Measurements from ENCODE around the gene DROSHA. TPM values are rescaled to one million over a fixed set of nuclear protein-coding genes. Genes with fewer than 3 reads are reported as not detected.

DROSHA gene
- polyA plus RNA-seq, 4 donors = 24.0 to 51.6 (median 31.3) TPM

GRCh38 chr5:31390256-31390655 lies 141.6 kb downstream of the DROSHA start:
- H3K27me3 ChIP-seq (ENCODE audit: control insufficient read depth in 3 of 3, insufficient read depth in 3 of 3, low read length in 3 of 3) = no peaks in the 10 kb centered on the region
- no peak overlapping the region for H3K4me3 ChIP-seq (ENCODE audit: low read depth in 1 of 3, low read length in 3 of 3)
- no peaks in the 10 kb centered on the region for H3K36me3 ChIP-seq (ENCODE audit: control insufficient read depth in 3 of 3, insufficient read depth in 2 of 3, low read depth in 1 of 3, low read length in 3 of 3)
- H3K4me1 ChIP-seq (ENCODE audit: control insufficient read depth in 3 of 3, insufficient read depth in 2 of 3, low read depth in 1 of 3, low read length in 2 of 3) = no peaks in the 10 kb centered on the region
- H3K27ac ChIP-seq (ENCODE audit: low read depth in 1 of 3, low read length in 2 of 3) = no peak overlapping the region
- peaks cover 0 to 13% of the 10 kb centered on the region in 2 donors for H3K9me3 ChIP-seq (ENCODE audit: control insufficient read depth in 2 of 2, insufficient read depth in 1 of 2, low read depth in 1 of 2, low read length in 1 of 2)
- FAIRE-seq (no peak), DNase-seq (no peak)
- WGBS, 3 donors = 89 to 92% (median 91%) methylated on average over 5 of the region's 5 CpGs

DNA sequence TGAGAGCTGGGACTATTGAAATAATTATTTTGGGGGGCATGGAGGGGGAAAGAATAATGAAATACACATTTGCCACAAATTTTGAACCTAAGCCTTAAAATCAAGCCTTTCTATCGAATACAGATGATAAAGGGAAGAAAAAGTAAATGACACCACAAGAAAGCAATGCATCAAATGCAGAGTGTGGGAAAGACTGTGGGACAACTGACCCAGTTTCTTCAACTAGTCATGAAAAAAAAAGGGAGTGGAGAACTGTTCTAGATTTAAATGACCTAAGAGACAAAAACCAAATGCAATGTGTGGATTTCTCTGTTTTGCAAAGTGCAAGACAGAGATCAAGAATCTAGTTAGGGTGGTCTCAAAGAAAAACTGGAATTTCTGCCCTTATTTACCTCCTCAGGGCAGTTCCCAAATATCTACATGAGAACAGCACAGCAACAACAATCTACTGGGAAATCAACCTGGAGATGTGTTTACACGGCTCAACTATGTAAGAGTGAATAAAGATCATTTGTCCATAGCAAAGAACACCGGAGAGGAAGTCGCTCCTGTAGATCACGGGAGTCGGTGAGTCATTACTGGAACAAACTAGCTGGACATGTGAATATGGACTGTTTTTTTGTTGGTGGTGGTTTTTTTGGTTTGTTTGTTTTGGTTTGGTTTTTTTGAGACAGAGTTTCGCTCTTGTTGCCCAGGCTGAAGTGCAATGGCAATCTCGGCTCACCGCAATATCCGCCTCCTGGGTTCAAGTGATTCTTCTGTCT lies 145.9 kb downstream of the DROSHA start:
- no peaks in the 10 kb centered on the region for H3K36me3 ChIP-seq (ENCODE audit: control insufficient read depth in 3 of 3, insufficient read depth in 2 of 3, low read depth in 1 of 3, low read length in 3 of 3)
- H3K9me3 ChIP-seq (ENCODE audit: control insufficient read depth in 2 of 2, insufficient read depth in 1 of 2, low read depth in 1 of 2, low read length in 1 of 2) = peaks cover 0 to 13% of the 10 kb centered on the region in 2 donors
- no peaks in the 10 kb centered on the region for H3K4me1 ChIP-seq (ENCODE audit: control insufficient read depth in 3 of 3, insufficient read depth in 2 of 3, low read depth in 1 of 3, low read length in 2 of 3)
- H3K27ac ChIP-seq (ENCODE audit: low read depth in 1 of 3, low read length in 2 of 3) = no peak overlapping the region
- FAIRE-seq = no peak
- DNase-seq = no peak
- no peaks in the 10 kb centered on the region for H3K27me3 ChIP-seq (ENCODE audit: control insufficient read depth in 3 of 3, insufficient read depth in 3 of 3, low read length in 3 of 3)
- no peak overlapping the region for H3K4me3 ChIP-seq (ENCODE audit: low read depth in 1 of 3, low read length in 3 of 3)
- WGBS, 3 donors = 87 to 90% (median 88%) methylated on average over 10 of the region's 10 CpGs

DNA sequence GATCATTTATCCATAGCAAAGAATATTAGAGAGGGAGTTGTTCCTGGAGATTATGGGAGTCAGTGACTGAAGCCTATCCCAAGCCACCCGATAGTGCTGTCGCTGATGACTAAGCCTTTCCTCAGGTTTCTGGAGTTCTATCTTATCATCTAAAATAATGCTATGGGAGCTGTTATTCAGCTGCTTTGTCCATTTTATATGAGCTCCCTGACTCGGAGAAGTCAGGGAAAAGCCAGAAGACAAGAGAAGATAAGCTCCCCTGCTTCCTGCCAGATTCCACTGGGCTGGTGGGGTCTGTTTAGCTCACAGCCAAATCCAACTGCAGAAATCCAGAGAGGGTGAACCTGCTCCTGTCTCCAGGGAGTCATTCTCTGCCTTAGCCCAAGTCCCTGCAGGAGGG lies 148.2 kb downstream of the DROSHA start:
- FAIRE-seq = no peak

DNA sequence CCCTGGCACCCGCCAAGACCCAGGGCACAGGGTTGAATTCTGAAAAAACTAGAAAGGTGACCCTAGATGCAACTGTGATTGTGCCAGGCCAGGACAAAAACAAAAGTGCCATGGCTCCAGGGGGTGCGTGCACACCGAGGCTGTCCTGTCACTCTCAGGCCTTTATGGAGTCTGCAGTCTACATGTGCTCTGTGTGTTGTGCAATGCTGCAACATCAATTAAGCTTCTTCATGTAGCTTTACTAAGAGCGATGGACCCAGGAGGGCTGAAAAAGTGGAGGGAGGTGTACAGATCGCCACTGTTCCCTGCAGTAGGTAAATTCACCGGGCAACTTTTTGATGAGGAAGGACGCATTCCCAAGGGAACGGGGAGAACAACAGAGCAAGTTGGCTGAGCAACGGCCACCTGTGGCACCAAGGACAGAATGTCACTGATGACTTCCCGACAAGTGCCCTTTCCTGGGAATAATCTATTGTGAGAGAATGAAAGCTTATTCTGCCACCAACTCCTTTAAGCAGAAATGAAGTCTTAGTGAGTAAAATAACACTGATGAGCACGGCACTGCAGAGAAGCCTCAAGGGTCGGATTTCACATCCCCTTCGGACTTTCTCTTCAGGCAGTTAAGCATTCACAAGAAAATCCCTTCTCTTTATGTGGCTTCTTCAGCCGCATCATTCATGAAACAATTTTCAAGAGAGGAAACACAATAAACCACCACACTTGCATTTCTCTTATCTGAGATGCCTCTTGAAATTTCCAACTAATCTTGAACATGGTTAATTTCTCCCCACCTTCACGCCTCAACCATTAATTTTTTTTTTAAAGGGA lies 149.6 kb downstream of the DROSHA start:
- FAIRE-seq = no peak
- no peak overlapping the region for H3K27ac ChIP-seq (ENCODE audit: low read depth in 1 of 3, low read length in 2 of 3)

More for the DNA sequence above, 148.2 kb downstream of the DROSHA start:
- Histone ChIP-seq H3K4me3 (ENCODE audit: low read depth in 1 of 3, low read length in 3 of 3) (no peak overlapping the region), H3K27ac (ENCODE audit: low read depth in 1 of 3, low read length in 2 of 3) (no peak overlapping the region), H3K9me3 (ENCODE audit: control insufficient read depth in 2 of 2, insufficient read depth in 1 of 2, low read depth in 1 of 2, low read length in 1 of 2) (peaks cover 0 to 8% of the 10 kb centered on the region in 2 donors), H3K4me1 (ENCODE audit: control insufficient read depth in 3 of 3, insufficient read depth in 2 of 3, low read depth in 1 of 3, low read length in 2 of 3) (peaks cover 0 to 4% (median 0%) of the 10 kb centered on the region in 3 donors), H3K27me3 (ENCODE audit: control insufficient read depth in 3 of 3, insufficient read depth in 3 of 3, low read length in 3 of 3) (no peaks in the 10 kb centered on the region), H3K36me3 (ENCODE audit: control insufficient read depth in 3 of 3, insufficient read depth in 2 of 3, low read depth in 1 of 3, low read length in 3 of 3) (no peaks in the 10 kb centered on the region)
- DNase-seq = no peak
- 37 to 63% (median 63%) methylated on average over 3 of the region's 3 CpGs for WGBS, 3 donors

DNA sequence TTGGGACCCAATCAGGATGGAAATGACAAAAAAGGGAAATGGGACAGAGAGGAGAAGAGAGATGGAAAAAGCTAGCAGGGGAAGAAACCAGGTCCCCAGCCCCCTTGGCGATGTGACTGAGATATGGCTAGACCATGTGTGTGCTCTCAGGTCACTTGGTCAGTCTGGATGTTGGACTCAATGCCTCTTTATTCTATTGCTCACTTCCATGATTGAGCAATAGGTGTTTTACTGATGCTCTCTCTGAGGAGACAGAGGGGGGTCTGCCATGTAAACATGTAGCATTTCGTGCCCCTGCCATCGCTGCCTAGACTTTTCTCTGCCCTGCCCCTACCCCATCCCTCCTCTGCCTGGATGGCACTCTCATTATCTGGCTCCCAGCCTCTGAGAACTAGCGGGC lies 150.6 kb downstream of the DROSHA start:
- H3K27ac ChIP-seq (ENCODE audit: low read depth in 1 of 3, low read length in 2 of 3) = no peak overlapping the region
- 69 to 80% (median 77%) methylated on average over 4 of the region's 4 CpGs for WGBS, 3 donors

More for the DNA sequence above, 149.6 kb downstream of the DROSHA start:
- no peaks in the 10 kb centered on the region for H3K9me3 ChIP-seq (ENCODE audit: control insufficient read depth in 2 of 2, insufficient read depth in 1 of 2, low read depth in 1 of 2, low read length in 1 of 2)
- H3K27me3 ChIP-seq (ENCODE audit: control insufficient read depth in 3 of 3, insufficient read depth in 3 of 3, low read length in 3 of 3) = no peaks in the 10 kb centered on the region
- no peak for DNase-seq
- H3K4me1 ChIP-seq (ENCODE audit: control insufficient read depth in 3 of 3, insufficient read depth in 2 of 3, low read depth in 1 of 3, low read length in 2 of 3) = peaks cover 0 to 16% (median 0%) of the 10 kb centered on the region in 3 donors
- no peak overlapping the region for H3K4me3 ChIP-seq (ENCODE audit: low read depth in 1 of 3, low read length in 3 of 3)
- no peaks in the 10 kb centered on the region for H3K36me3 ChIP-seq (ENCODE audit: control insufficient read depth in 3 of 3, insufficient read depth in 2 of 3, low read depth in 1 of 3, low read length in 3 of 3)
- WGBS, 3 donors = 75 to 81% (median 77%) methylated on average over 15 of the region's 15 CpGs

GRCh38 chr5:31380049-31380448 lies 151.8 kb downstream of the DROSHA start:
- H3K27me3 ChIP-seq (ENCODE audit: control insufficient read depth in 3 of 3, insufficient read depth in 3 of 3, low read length in 3 of 3) = no peaks in the 10 kb centered on the region
- DNase-seq (no peak), FAIRE-seq (no peak)
- H3K27ac ChIP-seq (ENCODE audit: low read depth in 1 of 3, low read length in 2 of 3) = no peak overlapping the region
- WGBS, 3 donors = 65 to 69% (median 68%) methylated on average over 4 of the region's 4 CpGs
- no peaks in the 10 kb centered on the region for H3K36me3 ChIP-seq (ENCODE audit: control insufficient read depth in 3 of 3, insufficient read depth in 2 of 3, low read depth in 1 of 3, low read length in 3 of 3)
- no peak overlapping the region for H3K4me3 ChIP-seq (ENCODE audit: low read depth in 1 of 3, low read length in 3 of 3)
- H3K9me3 ChIP-seq (ENCODE audit: control insufficient read depth in 2 of 2, insufficient read depth in 1 of 2, low read depth in 1 of 2, low read length in 1 of 2) = no peaks in the 10 kb centered on the region
- peaks cover 0 to 22% (median 2%) of the 10 kb centered on the region in 3 donors for H3K4me1 ChIP-seq (ENCODE audit: control insufficient read depth in 3 of 3, insufficient read depth in 2 of 3, low read depth in 1 of 3, low read length in 2 of 3)

More for the DNA sequence above, 150.6 kb downstream of the DROSHA start:
- Histone ChIP-seq H3K27me3 (ENCODE audit: control insufficient read depth in 3 of 3, insufficient read depth in 3 of 3, low read length in 3 of 3) (no peaks in the 10 kb centered on the region), H3K36me3 (ENCODE audit: control insufficient read depth in 3 of 3, insufficient read depth in 2 of 3, low read depth in 1 of 3, low read length in 3 of 3) (no peaks in the 10 kb centered on the region), H3K4me1 (ENCODE audit: control insufficient read depth in 3 of 3, insufficient read depth in 2 of 3, low read depth in 1 of 3, low read length in 2 of 3) (peaks cover 0 to 22% (median 2%) of the 10 kb centered on the region in 3 donors), H3K9me3 (ENCODE audit: control insufficient read depth in 2 of 2, insufficient read depth in 1 of 2, low read depth in 1 of 2, low read length in 1 of 2) (no peaks in the 10 kb centered on the region), H3K4me3 (ENCODE audit: low read depth in 1 of 3, low read length in 3 of 3) (no peak overlapping the region)
- no peak for FAIRE-seq
- DNase-seq = no peak

DNA sequence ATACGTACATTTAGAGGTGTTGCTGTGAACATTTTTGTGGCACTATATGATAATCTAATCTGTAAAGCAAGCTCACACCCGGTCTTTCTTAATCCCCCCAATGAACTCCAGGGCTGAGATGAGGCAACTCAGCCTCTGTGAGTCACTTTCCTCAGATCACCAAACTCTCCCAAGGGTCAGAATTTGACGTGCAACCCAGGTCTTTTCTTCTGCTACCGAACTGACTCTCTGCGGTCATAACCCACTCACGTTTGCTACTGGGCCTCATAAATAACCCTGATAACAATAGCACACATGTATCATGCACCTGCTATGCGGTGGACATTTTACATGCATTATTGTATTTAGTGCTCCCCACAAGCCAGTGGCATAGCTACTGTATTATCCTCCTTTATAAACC lies 153.1 kb downstream of the DROSHA start:
- FAIRE-seq (no peak), DNase-seq (peak in 1 of 2 donors; percentile 40)
- 44 to 63% (median 60%) methylated on average over 7 of the region's 7 CpGs for WGBS, 3 donors
- peaks cover 0 to 22% (median 2%) of the 10 kb centered on the region in 3 donors for H3K4me1 ChIP-seq (ENCODE audit: control insufficient read depth in 3 of 3, insufficient read depth in 2 of 3, low read depth in 1 of 3, low read length in 2 of 3)
- no peak overlapping the region for H3K4me3 ChIP-seq (ENCODE audit: low read depth in 1 of 3, low read length in 3 of 3)
- no peak overlapping the region for H3K27ac ChIP-seq (ENCODE audit: low read depth in 1 of 3, low read length in 2 of 3)
- H3K27me3 ChIP-seq (ENCODE audit: control insufficient read depth in 3 of 3, insufficient read depth in 3 of 3, low read length in 3 of 3) = no peaks in the 10 kb centered on the region
- H3K9me3 ChIP-seq (ENCODE audit: control insufficient read depth in 2 of 2, insufficient read depth in 1 of 2, low read depth in 1 of 2, low read length in 1 of 2) = no peaks in the 10 kb centered on the region
- no peaks in the 10 kb centered on the region for H3K36me3 ChIP-seq (ENCODE audit: control insufficient read depth in 3 of 3, insufficient read depth in 2 of 3, low read depth in 1 of 3, low read length in 3 of 3)

GRCh38 chr5:31378136-31378535 lies 153.8 kb downstream of the DROSHA start:
- FAIRE-seq = no peak
- peak overlapping the region in 1 of 3 donors; percentile 68 for H3K27ac ChIP-seq (ENCODE audit: low read depth in 1 of 3, low read length in 2 of 3)
- no peaks in the 10 kb centered on the region for H3K36me3 ChIP-seq (ENCODE audit: control insufficient read depth in 3 of 3, insufficient read depth in 2 of 3, low read depth in 1 of 3, low read length in 3 of 3)
- no peaks in the 10 kb centered on the region for H3K27me3 ChIP-seq (ENCODE audit: control insufficient read depth in 3 of 3, insufficient read depth in 3 of 3, low read length in 3 of 3)
- H3K9me3 ChIP-seq (ENCODE audit: control insufficient read depth in 2 of 2, insufficient read depth in 1 of 2, low read depth in 1 of 2, low read length in 1 of 2) = no peaks in the 10 kb centered on the region
- no peak for DNase-seq
- no peak overlapping the region for H3K4me3 ChIP-seq (ENCODE audit: low read depth in 1 of 3, low read length in 3 of 3)
- peaks cover 0 to 22% (median 2%) of the 10 kb centered on the region in 3 donors for H3K4me1 ChIP-seq (ENCODE audit: control insufficient read depth in 3 of 3, insufficient read depth in 2 of 3, low read depth in 1 of 3, low read length in 2 of 3)
